Tibial nerve (tissue), 4 donors: ENCODE results near the gene FAM135A. TPM values are rescaled to one million over a fixed set of nuclear protein-coding genes. Genes with fewer than 3 reads are reported as not detected.

ENCODE experiments used
- DNase-seq, 2 donors: peaks; one replicate each; pipeline ENCODE4 v3.0.0-alpha.2; 2019; ENCODE audit warnings: low spot score in 2 of 2
- H3K27ac ChIP-seq, 4 donors: fragments of 200-600 bp; sonication (generic) in 3 of 4; one replicate each; pipeline ENCODE4 v1.5.1; 2017 to 2019; ENCODE audit warnings: mild to moderate bottlenecking in 1 of 4
- H3K27me3 ChIP-seq, 2 donors: fragments of 200-600 bp; sonication (generic) in 1 of 2; one replicate each; pipeline versions ENCODE4 v1.5.1 to v1.6.0; 2017 to 2019
- H3K36me3 ChIP-seq, 3 donors: fragments of 200-600 bp; sonication (generic); one replicate each; pipeline ENCODE4 v1.5.1; 2018 to 2019
- H3K4me1 ChIP-seq, 4 donors: fragments of 200-600 bp; sonication (generic) in 3 of 4; one replicate each; pipeline ENCODE4 v1.5.1; 2017 to 2019
- H3K4me3 ChIP-seq, 4 donors: fragments of 200-600 bp; sonication (generic) in 3 of 4; one replicate each; pipeline ENCODE4 v1.5.1; 2017 to 2019; ENCODE audit warnings: mild to moderate bottlenecking in 1 of 4, moderate library complexity in 1 of 4
- H3K9me3 ChIP-seq, 4 donors: fragments of 200-600 bp; sonication (generic) in 3 of 4; one replicate each; pipeline ENCODE4 v1.5.1; 2017 to 2019
- EP300 ChIP-seq, 2 donors: sonication (generic); formaldehyde crosslinking; IDR thresholded peaks; one replicate each; pipeline ENCODE4 v1.6.1; 2017; ENCODE audit warnings: antibody characterized with exemption in 2 of 2, mild to moderate bottlenecking in 1 of 2
- POLR2A ChIP-seq, 2 donors: fragments of 450-650 bp; IDR thresholded peaks; one replicate each; pipeline ENCODE4 v1.6.1; 2017; ENCODE audit warnings: antibody characterized with exemption in 2 of 2, mild to moderate bottlenecking in 2 of 2, moderate library complexity in 2 of 2
- WGBS, 2 donors: methylation state at CpG; one replicate each; pipeline ENCODE4 v1.1.5; 2018; 5-methylcytosine and 5-hydroxymethylcytosine counted together
- total RNA-seq, 4 donors: library from RNA; depleted of rRNA; stranded (reverse); fragments of >200 nt; gene quantifications; one replicate each; pipeline ENCODE4 v1.1.0, GENCODE V29; 2016
- TF ChIP-seq, protein P1 (sequence below), 5 experiments: fragments of 200-600 bp in 3 of 5; fragments of 450-650 bp in 2 of 5; sonication (generic) in 3 of 5; IDR thresholded peaks; one replicate each; pipeline ENCODE4 v1.5.1; 2016 to 2019; ENCODE audit warnings: antibody characterized with exemption in 5 of 5, mild to moderate bottlenecking in 3 of 5, moderate library complexity in 2 of 5

FAM135A gene
- total RNA-seq, 4 donors from 2014 or later = 23.7 to 30.8 (median 27.3) TPM

DNA sequence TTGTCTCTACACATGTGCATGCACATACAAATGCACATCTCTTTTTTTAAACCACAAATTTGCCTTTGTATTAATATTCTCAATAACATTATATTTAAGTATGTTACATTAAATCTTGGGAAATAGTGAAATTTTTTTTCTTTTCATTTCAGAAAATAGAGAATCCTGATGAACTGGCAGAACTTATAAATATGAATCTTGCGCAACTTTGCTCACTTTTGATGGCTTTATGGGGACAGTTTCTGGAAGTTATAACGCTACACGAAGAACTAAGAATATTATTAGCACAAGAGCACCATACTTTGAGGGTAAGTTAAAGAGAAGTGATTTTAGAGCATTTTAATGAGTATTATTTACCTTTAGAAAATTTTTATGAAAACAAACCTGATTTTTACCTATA lies 89.2 kb downstream of the FAM135A start:
- H3K27me3 ChIP-seq = no peaks in the 10 kb centered on the region
- peaks cover 0 to 25% (median 3%) of the 10 kb centered on the region in 4 donors for H3K9me3 ChIP-seq
- TF ChIP-seq EP300 (IDR thresholded peaks at IDR 0.05) (no peak), POLR2A (IDR thresholded peaks at IDR 0.05) (no peak)
- TF ChIP-seq, protein P1, sequence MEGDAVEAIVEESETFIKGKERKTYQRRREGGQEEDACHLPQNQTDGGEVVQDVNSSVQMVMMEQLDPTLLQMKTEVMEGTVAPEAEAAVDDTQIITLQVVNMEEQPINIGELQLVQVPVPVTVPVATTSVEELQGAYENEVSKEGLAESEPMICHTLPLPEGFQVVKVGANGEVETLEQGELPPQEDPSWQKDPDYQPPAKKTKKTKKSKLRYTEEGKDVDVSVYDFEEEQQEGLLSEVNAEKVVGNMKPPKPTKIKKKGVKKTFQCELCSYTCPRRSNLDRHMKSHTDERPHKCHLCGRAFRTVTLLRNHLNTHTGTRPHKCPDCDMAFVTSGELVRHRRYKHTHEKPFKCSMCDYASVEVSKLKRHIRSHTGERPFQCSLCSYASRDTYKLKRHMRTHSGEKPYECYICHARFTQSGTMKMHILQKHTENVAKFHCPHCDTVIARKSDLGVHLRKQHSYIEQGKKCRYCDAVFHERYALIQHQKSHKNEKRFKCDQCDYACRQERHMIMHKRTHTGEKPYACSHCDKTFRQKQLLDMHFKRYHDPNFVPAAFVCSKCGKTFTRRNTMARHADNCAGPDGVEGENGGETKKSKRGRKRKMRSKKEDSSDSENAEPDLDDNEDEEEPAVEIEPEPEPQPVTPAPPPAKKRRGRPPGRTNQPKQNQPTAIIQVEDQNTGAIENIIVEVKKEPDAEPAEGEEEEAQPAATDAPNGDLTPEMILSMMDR (IDR thresholded peaks at IDR 0.05) = no peak
- no peak overlapping the region for H3K4me3 ChIP-seq
- 97 to 99% methylated on average over 3 of the region's 3 CpGs for WGBS, 2 donors
- H3K27ac ChIP-seq = no peak overlapping the region
- H3K4me1 ChIP-seq = no peaks in the 10 kb centered on the region
- H3K36me3 ChIP-seq = peaks cover 0 to 93% (median 10%) of the 10 kb centered on the region in 3 donors
- DNase-seq = no peak

DNA sequence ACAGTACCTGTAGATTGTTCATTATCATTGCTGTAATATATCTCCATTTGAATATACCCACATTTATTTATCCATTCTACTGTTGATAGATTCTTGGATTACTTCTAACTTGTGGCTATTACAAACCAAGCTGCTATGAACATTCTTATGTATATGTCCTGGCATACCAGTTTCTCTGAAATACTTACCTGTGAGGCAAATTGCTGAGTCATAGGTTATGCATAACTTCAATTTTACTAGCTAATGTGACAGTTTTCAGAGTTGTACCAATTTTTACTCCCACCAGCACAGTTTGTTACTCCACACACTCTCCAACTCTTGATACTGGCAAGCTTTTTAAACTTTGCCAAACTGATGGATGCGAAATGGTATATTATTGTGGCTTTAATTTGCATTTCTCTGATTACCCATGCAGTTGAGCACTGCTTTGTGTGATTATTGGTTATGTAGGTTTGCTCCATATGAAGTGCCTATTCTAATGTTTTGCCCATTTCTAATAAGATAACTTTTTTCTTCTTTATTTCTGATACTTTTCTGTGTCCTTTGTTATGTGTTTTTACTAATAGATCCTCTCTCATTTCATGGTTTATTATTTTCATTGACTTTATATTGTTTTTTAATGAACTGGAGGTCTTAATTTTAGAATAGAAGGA lies 90.6 kb downstream of the FAM135A start:
- no peak for DNase-seq
- Histone ChIP-seq H3K4me3 (no peak overlapping the region), H3K27me3 (no peaks in the 10 kb centered on the region), H3K4me1 (no peaks in the 10 kb centered on the region), H3K9me3 (peaks cover 0 to 22% (median 3%) of the 10 kb centered on the region in 4 donors), H3K27ac (no peak overlapping the region), H3K36me3 (peaks cover 0 to 83% (median 10%) of the 10 kb centered on the region in 3 donors)
- 94 to 100% methylated on average over 1 of the region's 1 CpG for WGBS, 2 donors
- TF ChIP-seq, protein P1 (IDR thresholded peaks at IDR 0.05) = no peak
- TF ChIP-seq EP300 (IDR thresholded peaks at IDR 0.05) = no peak
- TF ChIP-seq POLR2A (IDR thresholded peaks at IDR 0.05) = no peak

DNA sequence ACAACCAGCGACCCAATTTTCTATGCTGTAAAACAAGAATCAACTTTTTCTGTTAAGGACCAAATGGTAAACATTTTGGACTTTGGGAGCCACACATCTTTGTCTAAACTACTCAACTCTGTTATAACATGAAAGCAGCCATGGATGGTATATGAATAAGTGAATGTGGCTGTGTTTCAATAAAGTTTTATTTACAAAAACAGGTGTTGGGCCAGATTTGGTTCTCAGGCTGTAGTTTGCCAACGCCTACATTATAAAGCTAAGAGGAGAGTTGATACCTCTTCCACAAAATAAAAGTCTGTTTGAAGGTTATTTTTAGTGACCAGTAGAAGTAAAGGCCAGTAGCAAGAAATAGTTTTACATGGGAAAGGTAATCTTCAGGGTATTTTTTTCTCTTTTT lies 93.0 kb downstream of the FAM135A start:
- 95 to 100% methylated on average over 2 of the region's 2 CpGs for WGBS, 2 donors
- Histone ChIP-seq H3K27me3 (no peaks in the 10 kb centered on the region), H3K4me1 (no peaks in the 10 kb centered on the region), H3K27ac (no peak overlapping the region), H3K36me3 (peaks cover 0 to 62% (median 10%) of the 10 kb centered on the region in 3 donors), H3K9me3 (peaks cover 0 to 14% (median 3%) of the 10 kb centered on the region in 4 donors), H3K4me3 (no peak overlapping the region)
- no peak for DNase-seq
- TF ChIP-seq POLR2A (IDR thresholded peaks at IDR 0.05) = no peak
- no peak for TF ChIP-seq EP300 (IDR thresholded peaks at IDR 0.05)
- TF ChIP-seq, protein P1 (IDR thresholded peaks at IDR 0.05) = no peak

DNA sequence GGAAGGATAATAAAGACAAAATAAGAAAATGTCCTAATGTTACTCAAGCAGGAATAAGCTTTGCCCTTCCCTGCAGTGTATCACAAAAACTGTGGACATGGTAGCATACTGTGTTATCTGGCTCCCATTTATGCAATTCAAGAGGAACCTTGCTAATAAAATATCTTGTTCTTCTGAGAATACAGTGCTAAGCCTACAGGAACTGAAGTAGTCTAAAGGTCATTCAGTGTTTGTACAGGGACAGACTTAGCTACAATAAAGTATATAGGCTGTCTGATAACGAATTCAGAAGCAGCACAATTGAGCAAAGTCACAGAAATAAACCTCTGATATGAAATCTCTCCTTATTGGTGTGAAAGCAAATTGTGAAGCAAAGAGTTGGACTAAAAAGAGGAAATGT lies 93.9 kb downstream of the FAM135A start:
- no peak overlapping the region for H3K4me3 ChIP-seq
- WGBS, 2 donors = 56 to 77% methylated on average over 1 of the region's 1 CpG
- DNase-seq = no peak
- H3K27ac ChIP-seq = no peak overlapping the region
- peaks cover 0 to 14% (median 3%) of the 10 kb centered on the region in 4 donors for H3K9me3 ChIP-seq
- TF ChIP-seq, protein P1 (IDR thresholded peaks at IDR 0.05) = no peak
- no peak for TF ChIP-seq POLR2A (IDR thresholded peaks at IDR 0.05)
- no peak for TF ChIP-seq EP300 (IDR thresholded peaks at IDR 0.05)
- no peaks in the 10 kb centered on the region for H3K27me3 ChIP-seq
- peaks cover 0 to 53% (median 10%) of the 10 kb centered on the region in 3 donors for H3K36me3 ChIP-seq
- no peaks in the 10 kb centered on the region for H3K4me1 ChIP-seq

DNA sequence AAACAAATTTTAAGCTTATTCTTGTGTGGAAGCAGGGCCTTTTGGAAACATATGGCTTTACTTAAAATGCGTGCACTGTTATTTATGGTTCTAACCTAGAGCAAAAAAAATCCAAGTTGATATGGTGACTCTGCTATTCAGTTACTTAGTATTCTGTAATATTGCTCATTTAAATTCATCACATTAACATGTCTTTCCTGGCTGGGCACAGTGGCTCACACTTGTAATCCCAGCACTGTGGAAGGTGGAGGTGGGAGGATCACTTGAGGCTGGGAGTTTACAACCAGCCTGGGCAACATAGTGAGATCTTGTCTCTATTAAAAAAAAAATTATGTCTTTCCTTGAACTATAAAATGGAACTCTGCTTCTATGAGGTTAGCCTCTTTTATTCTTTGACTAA lies 95.6 kb downstream of the FAM135A start:
- Histone ChIP-seq H3K9me3 (peaks cover 0 to 8% (median 2%) of the 10 kb centered on the region in 4 donors), H3K4me3 (no peak overlapping the region), H3K4me1 (no peaks in the 10 kb centered on the region), H3K36me3 (peaks cover 0 to 35% (median 0%) of the 10 kb centered on the region in 3 donors), H3K27ac (no peak overlapping the region), H3K27me3 (no peaks in the 10 kb centered on the region)
- 79 to 92% methylated on average over 1 of the region's 1 CpG for WGBS, 2 donors
- no peak for DNase-seq
- TF ChIP-seq EP300 (IDR thresholded peaks at IDR 0.05) = no peak
